ENCODE measurements around the gene MBTD1.

MBTD1 gene

GRCh38 chr17:51144266-51145022 lies 115.4 kb downstream of the MBTD1 start:
- DNase-seq (ENCODE audit: low spot score), result no peak

GRCh38 chr17:51142597-51142996 lies 117.3 kb downstream of the MBTD1 start:
- DNase-seq (ENCODE audit: low spot score), result no peak

GRCh38 chr17:51135956-51136355 lies 123.9 kb downstream of the MBTD1 start:
- no peak for DNase-seq (ENCODE audit: low spot score)

GRCh38 chr17:51133365-51133764 lies 126.5 kb downstream of the MBTD1 start:
- DNase-seq (ENCODE audit: low spot score), result no peak

GRCh38 chr17:51132964-51133319 lies 126.9 kb downstream of the MBTD1 start:
- DNase-seq (ENCODE audit: low spot score), result no peak

GRCh38 chr17:51128076-51128475 lies 131.8 kb downstream of the MBTD1 start:
- DNase-seq (ENCODE audit: low spot score), result no peak
